ENCODE measurements around the gene IPO4.

GRCh38 chr14:24135834-24136683 is 52.6 kb downstream of the IPO4 start, which contains the start of gene PSME1:
- TF ChIP-seq CTCF (IDR thresholded peaks at IDR 0.05): peak in 2 of 4 experiments; percentile 16 to 23
- peak; percentile 78 for TF ChIP-seq POLR2A (IDR thresholded peaks at IDR 0.05)
